GM12891 (cell line): ENCODE measurements around the gene CTTNBP2NL. TPM values are rescaled to one million over a fixed set of nuclear protein-coding genes. Genes with fewer than 3 reads are reported as not detected.

Experiments
- DNase-seq: peaks from one replicate; pipeline ENCODE4 v3.0.0; 2011; ENCODE audit warnings: low spot score; ENCODE audit not compliant: insufficient read length
- FAIRE-seq: peaks from 2 replicates; lab custom pipeline; 2011; peaks lifted over from hg19 to GRCh38; lab: Jason Lieb, UNC
- PAX5 ChIP-seq: IDR thresholded peaks from 2 replicates; pipeline ENCODE4 v1.6.1; 2011; ENCODE audit warnings: low read length, moderate library complexity, mild to moderate bottlenecking; ENCODE audit not compliant: insufficient read depth, severe bottlenecking
- POLR2A ChIP-seq: IDR thresholded peaks from 2 replicates; pipeline ENCODE4 v1.6.1; 2011; ENCODE audit warnings: low read depth, low read length, control low read depth
- POLR2AphosphoS5 ChIP-seq: IDR thresholded peaks from 2 replicates; pipeline ENCODE4 v1.6.1; 2011; ENCODE audit warnings: low read depth, low read length, control low read depth
- POU2F2 ChIP-seq: IDR thresholded peaks from 2 replicates; pipeline ENCODE4 v1.6.1; 2011; ENCODE audit warnings: low read depth, mild to moderate bottlenecking, control low read depth, low read length, moderate library complexity
- SPI1 ChIP-seq: IDR thresholded peaks from 2 replicates; pipeline ENCODE4 v1.6.1; 2011; ENCODE audit warnings: low read depth, low read length, control low read depth
- TAF1 ChIP-seq: IDR thresholded peaks from 2 replicates; pipeline ENCODE4 v1.6.1; 2011; ENCODE audit warnings: low read depth, low read length, control low read depth
- polyA plus RNA-seq: library from polyadenylated mRNA; unstranded; fragments of >200 nt; gene quantifications from one replicate; pipeline ENCODE4 v1.2.1, GENCODE V29; 2012; ENCODE audit warnings: low read depth, missing spikeins, inconsistent platforms; ENCODE audit not compliant: missing spikeins

Gene CTTNBP2NL, protein sequence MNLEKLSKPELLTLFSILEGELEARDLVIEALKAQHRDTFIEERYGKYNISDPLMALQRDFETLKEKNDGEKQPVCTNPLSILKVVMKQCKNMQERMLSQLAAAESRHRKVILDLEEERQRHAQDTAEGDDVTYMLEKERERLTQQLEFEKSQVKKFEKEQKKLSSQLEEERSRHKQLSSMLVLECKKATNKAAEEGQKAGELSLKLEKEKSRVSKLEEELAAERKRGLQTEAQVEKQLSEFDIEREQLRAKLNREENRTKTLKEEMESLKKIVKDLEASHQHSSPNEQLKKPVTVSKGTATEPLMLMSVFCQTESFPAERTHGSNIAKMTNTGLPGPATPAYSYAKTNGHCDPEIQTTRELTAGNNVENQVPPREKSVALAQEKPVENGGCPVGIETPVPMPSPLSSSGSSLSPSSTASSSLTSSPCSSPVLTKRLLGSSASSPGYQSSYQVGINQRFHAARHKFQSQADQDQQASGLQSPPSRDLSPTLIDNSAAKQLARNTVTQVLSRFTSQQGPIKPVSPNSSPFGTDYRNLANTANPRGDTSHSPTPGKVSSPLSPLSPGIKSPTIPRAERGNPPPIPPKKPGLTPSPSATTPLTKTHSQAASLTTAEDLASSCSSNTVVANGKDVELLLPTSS
- 1.6 TPM for polyA plus RNA-seq

DNA sequence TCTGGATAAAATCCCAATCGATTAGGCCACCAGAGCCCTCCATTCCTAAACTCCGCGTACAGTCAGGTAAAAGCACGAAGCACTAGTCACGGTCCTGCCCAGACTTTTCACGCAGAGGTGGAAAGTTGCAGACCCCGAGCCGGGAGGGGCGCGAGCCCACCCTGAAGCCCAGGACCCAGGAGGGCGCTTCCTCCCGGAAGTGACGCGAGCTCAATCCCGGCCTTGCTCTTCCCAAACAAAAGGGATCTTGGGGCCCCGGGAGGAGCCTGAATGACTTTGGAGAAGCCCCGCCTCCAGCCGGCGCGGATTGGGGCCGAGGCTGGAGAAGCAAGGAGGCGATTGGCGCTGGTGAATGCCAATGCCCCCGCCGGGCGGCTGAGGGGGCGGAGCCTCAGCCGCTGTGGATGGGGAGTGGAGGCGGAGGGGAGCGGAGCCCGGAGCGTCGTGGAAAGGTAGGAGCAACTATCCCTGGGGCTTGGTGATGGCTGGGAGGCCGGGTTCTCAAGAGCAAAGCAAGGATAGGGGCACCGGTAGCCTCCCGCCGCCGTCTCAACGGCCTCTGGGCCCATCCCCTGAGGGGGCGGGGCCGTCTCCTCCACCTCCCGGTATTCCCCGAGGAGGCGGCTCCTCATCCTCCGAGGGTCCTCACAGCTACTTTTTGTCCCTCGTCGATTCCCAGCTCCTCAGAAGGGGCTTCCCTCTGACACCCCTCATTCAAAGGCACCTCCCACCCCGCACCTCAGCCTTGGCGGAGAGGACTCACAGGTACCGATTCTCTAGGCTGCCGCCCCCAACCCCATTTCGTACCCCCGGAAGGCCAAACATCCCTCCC lies at the start of gene CTTNBP2NL:
CTTNBP2NL (plus strand) TSS at position 394 of the 832 bp plus-strand sequence. CDS start 19,952 bp downstream, outside the sequence.
- FAIRE-seq (peak; percentile 69), DNase-seq (peak; percentile 68)
- TF ChIP-seq POLR2AphosphoS5 (no peak), POU2F2 (no peak), TAF1 (no peak), POLR2A (no peak), PAX5 (no peak)

DNA sequence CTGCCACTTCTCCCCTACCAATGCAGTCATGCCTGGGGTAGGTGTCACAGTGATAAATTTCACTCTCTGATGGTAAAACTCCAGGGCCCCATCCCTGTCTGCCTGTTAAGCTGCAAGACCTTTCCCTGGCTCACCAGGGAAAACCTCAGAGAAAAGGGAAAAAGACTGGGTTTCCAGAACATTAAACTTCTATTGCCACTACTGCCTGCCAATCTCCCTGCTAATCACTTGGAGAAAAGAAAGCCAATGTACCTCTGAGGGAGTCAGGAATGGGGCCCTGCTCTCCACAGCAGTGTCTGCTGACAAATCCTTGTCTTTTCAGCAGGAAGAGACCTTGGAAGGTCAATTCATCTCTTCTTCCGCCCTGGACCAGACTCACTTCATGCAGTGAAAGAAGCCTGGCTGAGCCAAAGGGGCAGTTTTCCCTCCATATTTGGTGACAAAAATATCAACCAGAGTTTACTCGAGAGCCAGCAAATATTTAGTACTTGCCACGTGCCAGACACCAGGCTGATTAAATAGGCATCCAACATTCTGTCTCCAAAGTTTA lies 49.1 kb upstream of the CTTNBP2NL start:
- TF ChIP-seq SPI1 (no peak), POU2F2 (no peak)
- FAIRE-seq (no peak), DNase-seq (no peak)

DNA sequence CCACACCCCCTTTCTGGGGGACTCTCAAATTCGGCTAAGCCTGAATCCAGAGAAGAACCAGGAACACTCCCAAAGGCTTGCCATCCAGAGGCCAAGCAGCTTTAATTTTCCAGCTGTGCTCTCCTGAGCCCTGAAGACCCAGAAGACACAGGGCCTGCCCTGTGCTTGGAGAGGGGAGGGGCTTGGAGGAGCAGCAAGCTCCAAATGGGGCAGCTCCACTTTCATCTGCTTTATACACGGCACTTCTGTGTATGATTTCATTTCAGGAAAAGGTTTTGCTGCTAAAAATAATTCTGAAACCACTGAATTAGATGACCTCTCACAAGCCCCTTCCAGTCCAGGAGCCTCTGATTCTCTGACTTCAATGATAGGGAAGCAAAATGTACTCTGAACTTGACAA lies 39.2 kb upstream of the CTTNBP2NL start:
- FAIRE-seq (no peak), DNase-seq (no peak)
- TF ChIP-seq POLR2AphosphoS5, result no peak

DNA sequence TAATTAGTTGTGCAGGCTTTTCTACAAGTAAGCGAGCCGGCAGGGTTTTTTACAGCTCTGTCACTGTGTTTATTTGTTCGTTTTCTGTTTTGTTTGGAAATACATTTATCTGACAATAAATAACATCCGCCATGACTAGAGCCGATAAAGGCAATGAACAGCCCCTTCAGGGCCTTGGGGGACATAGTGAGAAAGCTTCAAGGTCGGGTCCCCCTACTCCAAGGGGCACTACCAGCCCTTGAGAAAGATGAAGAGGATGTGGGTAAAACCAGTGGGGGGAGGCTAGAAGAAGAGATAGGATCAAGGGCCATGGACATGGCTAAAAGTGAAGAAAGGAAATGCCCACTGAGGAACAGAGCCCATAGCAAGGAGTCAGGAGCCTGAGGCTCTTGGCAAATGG lies 38.5 kb upstream of the CTTNBP2NL start:
- DNase-seq (no peak), FAIRE-seq (no peak)
- no peak for TF ChIP-seq POLR2AphosphoS5
- TF ChIP-seq PAX5, result no peak
- TF ChIP-seq POU2F2, result no peak
- TF ChIP-seq TAF1, result no peak
- TF ChIP-seq SPI1, result no peak

DNA sequence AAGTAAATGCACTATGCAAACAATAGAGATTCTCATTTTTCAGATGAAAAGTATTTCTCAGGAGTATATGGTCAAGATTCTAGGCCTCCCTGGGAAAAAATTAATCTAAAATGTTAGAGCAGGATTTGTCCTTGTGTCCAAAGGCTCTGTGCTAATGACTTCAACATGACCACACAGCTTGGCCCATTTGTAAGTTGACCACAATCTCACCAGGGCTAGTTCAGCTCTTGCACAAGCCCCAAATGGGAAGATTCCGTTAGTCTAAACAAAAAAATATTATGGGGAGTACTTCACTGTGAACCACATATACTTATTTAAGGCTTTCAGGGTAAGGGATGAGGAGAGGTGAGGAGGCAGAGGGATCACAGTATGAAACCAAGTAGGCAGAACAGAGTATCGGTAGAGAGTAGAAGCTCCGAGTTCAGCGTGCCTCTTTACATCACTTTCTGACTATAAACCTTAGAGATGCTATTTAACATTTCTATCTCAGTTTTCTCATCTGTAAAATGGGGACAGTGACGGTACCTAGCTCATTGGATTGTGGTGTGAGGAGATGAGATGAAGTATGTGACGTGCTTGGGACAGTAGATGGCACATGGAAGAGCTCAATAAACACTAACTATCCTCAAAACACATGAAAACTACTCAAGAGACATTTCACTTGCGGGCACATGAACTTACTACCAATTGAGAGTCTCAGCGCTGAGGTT lies 37.8 kb upstream of the CTTNBP2NL start:
- DNase-seq, result no peak
- FAIRE-seq, result no peak
- no peak for TF ChIP-seq POU2F2
- no peak for TF ChIP-seq TAF1
- TF ChIP-seq SPI1, result no peak
- no peak for TF ChIP-seq POLR2A
- no peak for TF ChIP-seq PAX5
- no peak for TF ChIP-seq POLR2AphosphoS5

DNA sequence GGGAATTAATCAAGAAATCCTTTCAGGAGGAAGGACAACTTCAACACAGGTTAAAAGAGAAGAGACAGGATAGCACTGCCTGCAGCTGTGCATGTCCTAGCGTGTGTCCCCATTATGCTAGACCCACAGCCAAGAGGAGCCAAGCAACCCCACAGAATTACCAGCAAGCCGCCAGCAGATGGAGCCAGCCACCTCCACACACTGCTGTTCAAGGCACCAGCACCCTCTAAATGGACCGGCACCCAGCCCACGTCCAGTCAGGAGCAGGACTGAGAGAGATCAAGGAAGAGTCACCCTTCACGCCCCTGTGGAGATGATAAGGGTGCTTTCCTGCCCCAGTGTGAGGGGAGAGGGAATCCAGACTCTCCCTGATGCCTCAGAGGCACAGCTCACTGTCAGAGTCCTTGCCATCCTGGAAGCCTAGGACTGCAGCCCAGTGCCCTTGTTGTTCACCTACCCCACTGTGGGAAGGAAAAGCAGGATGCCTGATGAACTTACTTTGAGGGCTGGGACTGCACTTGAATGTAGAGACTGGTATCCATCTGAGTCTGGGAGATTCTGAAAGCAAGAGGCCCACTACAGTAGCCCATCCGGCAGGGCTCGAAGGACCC lies 37.1 kb upstream of the CTTNBP2NL start:
- no peak for TF ChIP-seq SPI1
- no peak for TF ChIP-seq TAF1
- TF ChIP-seq POLR2AphosphoS5, result no peak
- no peak for TF ChIP-seq PAX5
- no peak for TF ChIP-seq POU2F2
- TF ChIP-seq POLR2A, result no peak
- DNase-seq, result peak; percentile 16
- peak; percentile 85 for FAIRE-seq

DNA sequence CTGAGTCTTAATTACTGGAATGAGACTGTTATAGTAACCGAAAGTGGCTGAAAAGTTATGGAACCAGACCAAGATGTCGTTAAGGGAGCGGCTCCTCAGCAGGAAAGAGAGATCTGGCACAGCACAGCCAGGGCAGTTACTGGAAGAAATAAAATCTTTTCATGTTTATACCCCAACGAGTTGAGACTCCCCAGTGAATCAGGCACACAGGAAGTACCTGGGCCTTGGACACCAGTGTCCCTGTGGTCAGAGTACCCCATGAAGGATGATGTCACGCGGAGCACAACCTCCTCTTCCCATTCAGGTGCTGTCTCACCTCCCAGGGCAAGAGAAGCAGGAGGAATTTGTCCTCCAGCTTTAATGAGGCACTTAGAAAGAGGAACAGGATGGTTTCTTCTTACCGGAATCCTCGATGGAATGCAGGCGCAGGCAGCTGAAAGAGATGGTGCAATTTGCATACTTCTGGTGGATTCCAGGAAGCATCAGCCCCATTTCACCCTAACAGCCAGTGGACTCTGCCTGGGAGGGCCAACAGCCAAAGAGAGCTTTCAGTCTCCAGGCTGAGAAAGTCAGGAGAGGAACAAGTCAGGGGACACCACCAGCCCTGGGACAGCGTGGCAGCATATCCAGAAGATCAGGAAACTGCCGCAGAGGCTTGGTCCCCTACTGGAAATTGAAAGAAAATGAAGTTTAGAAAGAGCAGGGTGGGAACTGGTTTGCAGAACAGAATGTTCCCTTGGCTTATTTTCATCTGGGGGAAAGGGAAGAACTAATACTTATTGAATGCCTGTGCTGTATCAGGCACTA lies 35.9 kb upstream of the CTTNBP2NL start:
- no peak for TF ChIP-seq PAX5
- no peak for TF ChIP-seq POLR2A
- TF ChIP-seq TAF1, result no peak
- no peak for TF ChIP-seq POU2F2
- no peak for TF ChIP-seq POLR2AphosphoS5
- no peak for TF ChIP-seq SPI1
- no peak for DNase-seq
- no peak for FAIRE-seq

DNA sequence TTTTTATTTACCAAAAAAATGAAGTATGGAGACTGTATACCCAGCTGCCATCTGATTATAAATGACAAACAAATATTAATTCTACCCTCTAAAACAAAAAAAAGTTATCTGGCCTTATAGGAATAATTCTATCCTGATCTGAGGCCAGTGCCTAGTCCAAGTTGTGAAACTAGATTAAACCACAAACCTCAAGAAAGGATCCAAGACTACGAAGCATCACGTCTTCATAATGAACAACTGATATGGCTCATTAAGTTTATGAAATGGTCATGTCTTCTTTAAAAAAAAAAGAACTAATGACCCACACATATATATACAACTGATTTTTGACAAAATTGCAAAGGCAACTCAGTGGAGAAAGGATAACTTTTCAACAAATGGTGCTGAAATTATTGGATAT lies 32.4 kb upstream of the CTTNBP2NL start:
- TF ChIP-seq SPI1 (no peak), POLR2A (no peak), POLR2AphosphoS5 (no peak), PAX5 (no peak)
- DNase-seq (no peak), FAIRE-seq (no peak)

DNA sequence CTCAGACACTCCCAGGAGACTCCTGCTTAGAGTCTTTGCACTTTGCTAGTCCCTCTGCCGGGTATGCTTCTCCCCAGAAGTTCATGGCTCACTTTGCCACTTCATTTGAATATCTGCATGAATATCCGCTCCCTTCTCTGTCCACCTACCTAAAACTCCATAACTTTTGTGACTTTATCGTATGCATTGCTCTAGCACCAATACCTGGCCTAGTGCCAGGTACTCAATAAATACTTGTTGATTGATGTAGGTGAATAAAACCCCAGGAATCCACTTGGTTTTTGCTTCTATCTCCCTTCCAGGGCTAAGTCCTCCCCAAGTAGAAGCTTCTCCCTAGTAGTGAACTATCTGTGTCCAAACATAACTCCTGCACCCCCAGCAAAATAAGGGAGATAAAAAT lies 27.8 kb upstream of the CTTNBP2NL start:
- DNase-seq (no peak), FAIRE-seq (no peak)
- TF ChIP-seq POLR2AphosphoS5 (no peak), SPI1 (no peak), PAX5 (no peak), POLR2A (no peak), TAF1 (no peak), POU2F2 (no peak)
